K562 (cell line): ENCODE results near the gene LCA5L. TPM values are rescaled to one million over a fixed set of nuclear protein-coding genes. Genes with fewer than 3 reads are reported as not detected.

Source experiments
- CHD7 ChIP-seq: fragments of 200-600 bp; sonication (generic); IDR thresholded peaks from one replicate; pipeline ENCODE4 v1.6.1; 2012; ENCODE audit warnings: mild to moderate bottlenecking, low read depth, low read length, inconsistent platforms
- FOXM1 ChIP-seq, 2 experiments: fragments of 450-650 bp in 1 of 2; sonication (generic) in 1 of 2; formaldehyde crosslinking in 1 of 2; IDR thresholded peaks; 2 replicates each; pipeline versions ENCODE4 v1.6.1 to v1.9.0; 2017 to 2022; ENCODE audit warnings: low read depth in 2 of 2, mild to moderate bottlenecking in 2 of 2, missing genetic modification reagents in 1 of 2, moderate library complexity in 1 of 2
- JUN ChIP-seq, 2 experiments: sonication (generic) in 1 of 2; formaldehyde crosslinking in 1 of 2; IDR thresholded peaks; 2 replicates each; pipeline versions ENCODE4 v1.6.1 to v1.8.0; 2012 to 2022; ENCODE audit warnings: borderline replicate concordance in 2 of 2, mild to moderate bottlenecking in 2 of 2, improper control_type of control experiment in 1 of 2, low read depth in 1 of 2, low read length in 1 of 2, missing genetic modification reagents in 1 of 2
- MCM5 ChIP-seq: fragments of 450-650 bp; IDR thresholded peaks from 2 replicates; pipeline ENCODE4 v1.6.1; 2016; ENCODE audit warnings: low read depth
- MECOM ChIP-seq: fragments of 250-450 bp; sonication (Bioruptor Pico); IDR thresholded peaks from 2 replicates; pipeline ENCODE4 v1.8.0; 2022; ENCODE audit warnings: inconsistent platforms
- NFATC3 ChIP-seq: fragments of 450-650 bp; IDR thresholded peaks from 2 replicates; pipeline ENCODE4 v1.6.1; 2017; ENCODE audit warnings: mild to moderate bottlenecking
- PKNOX1 ChIP-seq: fragments of 450-650 bp; IDR thresholded peaks from 2 replicates; pipeline ENCODE4 v1.6.1; 2016
- POU5F1 ChIP-seq: fragments of 150-350 bp; IDR thresholded peaks from 2 replicates; pipeline ENCODE4 v1.6.1; 2014; ENCODE audit warnings: borderline replicate concordance, low read length, low read depth, mild to moderate bottlenecking; ENCODE audit not compliant: partially characterized antibody
- RBM17 ChIP-seq: fragments of 200-400 bp; formaldehyde crosslinking; IDR thresholded peaks from 2 replicates; pipeline ENCODE4 v1.6.1; 2017; ENCODE audit warnings: low read depth, mild to moderate bottlenecking, low read length, borderline replicate concordance
- TARDBP ChIP-seq: fragments of 450-650 bp; IDR thresholded peaks from 2 replicates; pipeline ENCODE4 v1.6.1; 2016
- ZBED1 ChIP-seq: IDR thresholded peaks from 2 replicates; pipeline ENCODE4 v1.6.1; 2014
- ZNF583 ChIP-seq: fragments of 250-450 bp; sonication (Bioruptor Pico); IDR thresholded peaks from 2 replicates; pipeline ENCODE4 v1.4.0; 2020
- ZNF740 ChIP-seq, 3 experiments: fragments of 200-800 bp in 1 of 3; sonication (Bioruptor generic) in 1 of 3; sonication (generic) in 1 of 3; formaldehyde crosslinking in 1 of 3; IDR thresholded peaks; 2 replicates each; pipeline versions ENCODE4 v1.6.1 to v1.8.0; 2016 to 2022; ENCODE audit warnings: mild to moderate bottlenecking in 2 of 3, missing compliant biosample characterization in 2 of 3, missing genetic modification characterization in 2 of 3, missing genetic modification reagents in 1 of 3
- polyA plus RNA-seq, 8 experiments: library from polyadenylated mRNA; depleted of rRNA in 4 of 8; stranded (reverse) in 5 of 8; unstranded in 3 of 8; fragments of >200 nt; fragmentation: Nextera tagmentation in 2 of 8; fragmentation: Illumina TruSeq in 1 of 8; extraction: Ambion mirVana in 2 of 8; extraction: Trizol in 1 of 8; gene quantifications; 2 replicates each; pipeline versions ENCODE4 v1.2.1 to v1.2.3, GENCODE V29; 2011 to 2014; ENCODE audit warnings: inconsistent platforms in 1 of 8, missing spikeins in 1 of 8
- total RNA-seq, 7 experiments: library from RNA; depleted of rRNA in 6 of 7; stranded (reverse); fragments of >200 nt in 6 of 7; fragmentation: Illumina TruSeq in 2 of 7; extraction: Trizol in 2 of 7; gene quantifications; 2 replicates each; pipeline versions ENCODE4 v1.2.1 to v1.2.3, GENCODE V29; 2011 to 2021; ENCODE audit warnings: low replicate concordance in 1 of 7

LCA5L gene
- total and polyA plus RNA-seq, 9 of the 15 experiments (the other 6 are each of a cell fraction or from before 2014, with no cell fraction given), result 1.8 to 4.9 (median 3.8) TPM

GRCh38 chr21:39452207-39452969 lies 6.8 kb upstream of the LCA5L start (continued):
- TF ChIP-seq CHD7, result no peak
- no peak for TF ChIP-seq POU5F1
- no peak for TF ChIP-seq ZNF583 (CRISPR knock-in tag)
- no peak for TF ChIP-seq TARDBP
- no peak for TF ChIP-seq MECOM
- TF ChIP-seq FOXM1 (IDR thresholded peaks at IDR 0.05; ENCODE audit: low read depth), result no peak
- no peak for TF ChIP-seq FOXM1 (CRISPR knock-in tag; IDR thresholded peaks at IDR 0.05; ENCODE audit: low read depth)
- TF ChIP-seq PKNOX1, result 0 out of 2 replicates have a peak, but pooled peaks have one; percentile 14
- TF ChIP-seq JUN (IDR thresholded peaks at IDR 0.05; ENCODE audit: borderline replicate concordance, low read depth, low read length), result peak; percentile 95
- TF ChIP-seq JUN (CRISPR knock-in tag; IDR thresholded peaks at IDR 0.05; ENCODE audit: borderline replicate concordance), result peak; percentile 92; the same call in 1 of the 2 replicates
- TF ChIP-seq ZNF740 (CRISPR knock-in tag; IDR thresholded peaks at IDR 0.05), result no peak
- 0 out of 4 replicates have a peak, but pooled peaks of 1 of the 2 experiments have one; percentile 36 for TF ChIP-seq ZNF740 (tag; IDR thresholded peaks at IDR 0.05)
- TF ChIP-seq MCM5, result no peak
- TF ChIP-seq ZBED1, result no peak
- no peak for TF ChIP-seq NFATC3
- TF ChIP-seq RBM17, result no peak
